Esophagus squamous epithelium (tissue), 5 donors: ENCODE measurements around the gene VAPA. TPM values are rescaled to one million over a fixed set of nuclear protein-coding genes. Genes with fewer than 3 reads are reported as not detected.

Experiments used
- DNase-seq: peaks from one replicate; lab custom pipeline; 2025; lab: John Stamatoyannopoulos, UW
- H3K27ac ChIP-seq, 4 donors: fragments of 200-600 bp; sonication (generic); one replicate each; pipeline ENCODE4 v1.5.1; 2016 to 2019; ENCODE audit warnings: mild to moderate bottlenecking in 1 of 4
- H3K27me3 ChIP-seq, 4 donors: fragments of 200-600 bp; sonication (generic); 1 replicate in 3 of 4; 2 replicates in 1 of 4; pipeline versions ENCODE4 v1.5.1 to v1.6.0; 2017 to 2021; ENCODE audit warnings: antibody characterized with exemption in 1 of 4
- H3K36me3 ChIP-seq, 3 donors: fragments of 200-600 bp; sonication (generic); one replicate each; pipeline ENCODE4 v1.5.1; 2016 to 2019
- H3K4me1 ChIP-seq, 3 donors: fragments of 200-600 bp; sonication (generic); one replicate each; pipeline ENCODE4 v1.5.1; 2017 to 2019
- H3K4me3 ChIP-seq, 4 donors: fragments of 200-600 bp; sonication (generic); 1 replicate in 3 of 4; 2 replicates in 1 of 4; pipeline ENCODE4 v1.5.1; 2016 to 2019; ENCODE audit warnings: mild to moderate bottlenecking in 2 of 4, moderate library complexity in 1 of 4
- H3K9me3 ChIP-seq, 3 donors: fragments of 200-600 bp; sonication (generic); one replicate each; pipeline ENCODE4 v1.5.1; 2016 to 2019
- CTCF ChIP-seq, 6 experiments: fragments of 450-650 bp in 4 of 6; fragments of 200-600 bp in 2 of 6; sonication (generic) in 2 of 6; IDR thresholded peaks; one replicate each; pipeline ENCODE4 v1.5.1; 2016 to 2019; ENCODE audit warnings: antibody characterized with exemption in 6 of 6, mild to moderate bottlenecking in 4 of 6, moderate library complexity in 4 of 6
- POLR2A ChIP-seq, 4 donors: fragments of 450-650 bp; IDR thresholded peaks; one replicate each; pipeline ENCODE4 v1.6.1; 2017; ENCODE audit warnings: antibody characterized with exemption in 4 of 4, mild to moderate bottlenecking in 4 of 4, moderate library complexity in 3 of 4
- WGBS, 2 donors: methylation state at CpG; one replicate each; pipeline ENCODE4 v1.1.5; 2018; 5-methylcytosine and 5-hydroxymethylcytosine counted together
- intact Hi-C: fragments of 100-400 bp; cut with DNase I; formaldehyde crosslinking; loops from one replicate; pipeline ENCODE4 v1.15.0; 2022
- total RNA-seq, 4 donors: library from RNA; depleted of rRNA; stranded (reverse); fragments of >200 nt; gene quantifications; one replicate each; pipeline ENCODE4 v1.1.0, GENCODE V29; 2016
- donor health status: DM: yes; HTN: yes; CAD: no.

The VAPA gene
- total RNA-seq, 4 donors from 2014 or later, result 252 to 287 (median 268) TPM

- no peak for DNase-seq
- intact Hi-C loops, result no loop called here
- no peak overlapping the region for H3K4me3 ChIP-seq
- WGBS, 2 donors, result 48 to 64% methylated on average over 7 to 8 of the region's 12 CpGs
- TF ChIP-seq CTCF (IDR thresholded peaks at IDR 0.05) (no peak), POLR2A (IDR thresholded peaks at IDR 0.05) (no peak)
- H3K36me3 ChIP-seq, result no peaks in the 10 kb centered on the region
- H3K4me1 ChIP-seq, result peaks cover 0 to 13% (median 3%) of the 10 kb centered on the region in 3 donors
- H3K27ac ChIP-seq, result no peak overlapping the region
- H3K9me3 ChIP-seq, result no peaks in the 10 kb centered on the region
- peaks cover 0 to 10% (median 0%) of the 10 kb centered on the region in 4 donors for H3K27me3 ChIP-seq
Measured at GRCh38 chr18:9987931-9988330, 74.1 kb downstream of the VAPA start.

DNA sequence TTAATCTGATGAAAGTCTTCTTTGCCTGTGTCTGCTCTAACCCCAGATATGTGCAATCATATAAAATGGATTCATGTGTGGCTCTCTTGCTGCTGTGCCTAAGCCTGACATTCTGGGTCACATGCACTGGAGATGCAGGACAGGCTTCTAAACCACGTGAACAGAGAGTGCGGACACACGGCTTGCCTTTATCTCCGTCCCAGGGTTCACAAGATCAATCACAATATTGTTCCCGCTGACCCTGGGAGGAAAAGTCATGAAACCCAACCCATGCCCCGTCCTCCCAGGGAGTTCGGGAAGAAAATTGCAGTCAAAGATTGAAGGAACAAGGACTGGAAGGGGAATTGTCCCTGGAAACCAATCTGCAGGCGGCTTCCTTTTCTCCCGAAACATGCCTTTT is 74.8 kb downstream of the VAPA start:
- H3K36me3 ChIP-seq, result no peaks in the 10 kb centered on the region
- H3K4me1 ChIP-seq, result peaks cover 0 to 20% (median 3%) of the 10 kb centered on the region in 3 donors
- H3K27me3 ChIP-seq, result peaks cover 0 to 10% (median 0%) of the 10 kb centered on the region in 4 donors
- H3K9me3 ChIP-seq, result no peaks in the 10 kb centered on the region
- intact Hi-C loops, result no loop called here
- no peak overlapping the region for H3K4me3 ChIP-seq
- 70 to 84% methylated on average over 8 to 9 of the region's 9 CpGs for WGBS, 2 donors
- no peak for DNase-seq
- TF ChIP-seq CTCF (IDR thresholded peaks at IDR 0.05) (no peak), POLR2A (IDR thresholded peaks at IDR 0.05) (no peak)
- H3K27ac ChIP-seq, result no peak overlapping the region

DNA sequence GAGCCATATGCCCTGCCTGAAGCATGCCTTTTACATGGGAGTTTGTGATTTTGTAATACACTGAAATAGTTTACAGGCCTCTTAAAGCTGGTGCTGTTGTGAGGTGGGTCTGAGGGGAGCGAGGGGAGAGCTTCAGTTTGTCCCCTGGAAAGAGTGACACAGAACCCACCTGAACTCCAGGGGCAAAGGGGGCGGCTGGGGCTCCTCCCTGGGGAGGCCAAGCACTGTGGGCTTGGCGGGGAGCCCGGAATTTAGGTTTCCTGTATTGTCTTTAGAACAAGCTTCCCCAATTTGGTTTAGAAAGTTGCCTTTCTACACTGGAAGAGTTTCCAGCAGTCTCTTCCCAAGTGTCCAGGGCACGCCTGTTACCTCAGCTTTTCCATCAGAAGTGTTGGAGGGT is 75.7 kb downstream of the VAPA start:
- Histone ChIP-seq H3K27ac (no peak overlapping the region), H3K27me3 (peaks cover 0 to 10% (median 0%) of the 10 kb centered on the region in 4 donors), H3K9me3 (no peaks in the 10 kb centered on the region), H3K4me1 (peaks cover 0 to 27% (median 3%) of the 10 kb centered on the region in 3 donors), H3K36me3 (no peaks in the 10 kb centered on the region), H3K4me3 (no peak overlapping the region)
- DNase-seq, result no peak
- 54 to 56% methylated on average over 1 to 5 of the region's 5 CpGs for WGBS, 2 donors
- intact Hi-C loops, result no loop called here
- TF ChIP-seq CTCF (IDR thresholded peaks at IDR 0.05), result no peak
- TF ChIP-seq POLR2A (IDR thresholded peaks at IDR 0.05), result no peak

DNA sequence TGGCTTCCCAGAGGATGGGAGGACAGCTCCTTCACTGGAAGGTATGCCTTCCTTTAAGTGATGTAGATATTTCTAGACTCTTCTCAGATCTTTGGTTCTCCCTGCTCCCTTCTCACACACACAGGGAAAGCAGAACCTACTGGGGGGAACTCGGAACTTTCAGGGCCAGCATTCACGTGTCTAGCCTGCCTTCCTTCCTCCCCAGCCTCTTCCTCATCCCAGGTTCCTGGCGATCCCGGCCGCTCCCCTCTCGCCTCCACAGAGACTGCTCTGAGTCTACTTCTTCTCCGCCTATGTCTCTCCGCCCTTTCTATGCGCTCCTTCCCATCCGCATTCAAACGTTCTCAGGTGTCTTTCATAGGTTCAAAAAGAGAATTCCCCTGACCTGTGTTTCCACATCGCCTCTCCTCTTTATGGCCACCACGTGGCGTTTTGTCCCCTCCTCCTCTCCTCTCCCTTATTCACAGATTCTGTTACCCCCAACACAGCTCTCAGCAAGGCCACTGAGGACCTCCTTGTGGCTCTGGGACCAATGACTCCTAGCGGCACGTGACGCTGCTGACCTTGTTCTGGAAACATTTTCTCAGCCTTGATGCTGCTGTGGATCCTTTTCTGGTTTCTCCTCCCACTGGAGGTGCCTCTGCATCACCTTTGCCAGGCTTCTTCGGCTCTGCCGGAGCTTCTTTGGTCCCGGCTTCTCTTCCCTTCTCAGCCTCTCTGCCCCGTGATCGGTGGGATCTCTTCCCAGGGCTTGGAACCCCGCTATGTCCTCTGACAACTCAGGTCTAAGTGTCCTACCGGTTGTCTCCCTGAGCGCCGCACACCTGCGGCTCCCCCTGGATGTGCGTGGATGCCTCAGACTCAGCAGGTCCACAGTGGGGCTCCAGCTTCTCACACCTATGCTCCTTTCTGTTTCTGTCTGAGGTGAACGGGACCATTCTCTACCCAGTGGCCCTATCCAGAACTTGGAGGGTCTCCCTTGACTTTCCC is 77.5 kb downstream of the VAPA start:
- H3K4me1 ChIP-seq, result peaks cover 0 to 27% (median 3%) of the 10 kb centered on the region in 3 donors
- peaks cover 0 to 10% (median 0%) of the 10 kb centered on the region in 4 donors for H3K27me3 ChIP-seq
- H3K36me3 ChIP-seq, result no peaks in the 10 kb centered on the region
- DNase-seq, result no peak
- TF ChIP-seq CTCF (IDR thresholded peaks at IDR 0.05) (no peak), POLR2A (IDR thresholded peaks at IDR 0.05) (no peak)
- 82 to 86% methylated on average over 29 of the region's 29 CpGs for WGBS, 2 donors
- no peak overlapping the region for H3K4me3 ChIP-seq
- H3K27ac ChIP-seq, result no peak overlapping the region
- intact Hi-C loops, result no loop called here
- no peaks in the 10 kb centered on the region for H3K9me3 ChIP-seq
